Right lobe of liver (tissue), 4 donors: Measurements from ENCODE around the gene TWIST2.

Source experiments
- POLR2A ChIP-seq: fragments of 450-650 bp; IDR thresholded peaks from one replicate; pipeline ENCODE4 v1.6.1; 2017; ENCODE audit warnings: antibody characterized with exemption, mild to moderate bottlenecking
- TF ChIP-seq, protein P1 (sequence below), 4 donors: fragments of 200-600 bp in 3 of 4; fragments of 450-650 bp in 1 of 4; IDR thresholded peaks; one replicate each; pipeline versions ENCODE4 v1.5.1 to v1.8.0; 2016 to 2022; ENCODE audit warnings: antibody characterized with exemption in 4 of 4, mild to moderate bottlenecking in 2 of 4
- donor health status: DM: no; HTN: no; CAD: no.
- donor health status: DM: no; HTN: no; CAD: no.
- donor health status: DM: no; HTN: yes; CAD: no.

DNA sequence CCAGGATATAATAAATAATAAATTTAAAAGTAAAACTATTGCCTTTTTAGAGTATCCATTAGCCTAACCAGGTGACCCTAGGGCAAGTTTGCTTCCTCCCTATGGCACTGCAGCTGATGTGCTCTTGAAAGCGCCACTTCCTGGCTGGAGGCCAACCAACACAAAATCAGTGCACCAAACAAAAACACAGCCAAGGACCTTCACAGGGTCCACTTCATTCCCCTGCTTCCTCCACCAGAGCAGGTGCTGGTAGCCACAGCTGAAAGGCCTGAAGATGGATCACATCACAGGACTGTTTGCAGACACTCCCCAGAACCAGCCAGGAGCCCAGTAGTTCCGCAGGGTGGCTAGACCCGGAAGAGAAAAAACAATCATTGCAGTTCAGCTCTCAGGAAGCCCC lies 108.8 kb downstream of the TWIST2 start:
- no peak for TF ChIP-seq POLR2A
- TF ChIP-seq, protein P1, sequence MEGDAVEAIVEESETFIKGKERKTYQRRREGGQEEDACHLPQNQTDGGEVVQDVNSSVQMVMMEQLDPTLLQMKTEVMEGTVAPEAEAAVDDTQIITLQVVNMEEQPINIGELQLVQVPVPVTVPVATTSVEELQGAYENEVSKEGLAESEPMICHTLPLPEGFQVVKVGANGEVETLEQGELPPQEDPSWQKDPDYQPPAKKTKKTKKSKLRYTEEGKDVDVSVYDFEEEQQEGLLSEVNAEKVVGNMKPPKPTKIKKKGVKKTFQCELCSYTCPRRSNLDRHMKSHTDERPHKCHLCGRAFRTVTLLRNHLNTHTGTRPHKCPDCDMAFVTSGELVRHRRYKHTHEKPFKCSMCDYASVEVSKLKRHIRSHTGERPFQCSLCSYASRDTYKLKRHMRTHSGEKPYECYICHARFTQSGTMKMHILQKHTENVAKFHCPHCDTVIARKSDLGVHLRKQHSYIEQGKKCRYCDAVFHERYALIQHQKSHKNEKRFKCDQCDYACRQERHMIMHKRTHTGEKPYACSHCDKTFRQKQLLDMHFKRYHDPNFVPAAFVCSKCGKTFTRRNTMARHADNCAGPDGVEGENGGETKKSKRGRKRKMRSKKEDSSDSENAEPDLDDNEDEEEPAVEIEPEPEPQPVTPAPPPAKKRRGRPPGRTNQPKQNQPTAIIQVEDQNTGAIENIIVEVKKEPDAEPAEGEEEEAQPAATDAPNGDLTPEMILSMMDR (IDR thresholded peaks at IDR 0.05): no peak
